Prostate gland (tissue), 2 donors: ENCODE results near the gene PHACTR2.

Experiments used
- POLR2A ChIP-seq: fragments of 450-650 bp; IDR thresholded peaks from one replicate; pipeline ENCODE4 v1.6.1; 2016; ENCODE audit warnings: antibody characterized with exemption, mild to moderate bottlenecking
- POLR2AphosphoS5 ChIP-seq: sonication (generic); formaldehyde crosslinking; IDR thresholded peaks from one replicate; pipeline ENCODE4 v1.6.1; 2017; ENCODE audit warnings: antibody characterized with exemption
- TF ChIP-seq, protein P1 (sequence below), 4 experiments: fragments of 200-600 bp in 2 of 4; fragments of 450-650 bp in 2 of 4; sonication (generic) in 2 of 4; IDR thresholded peaks; 1 replicate in 3 of 4; 2 replicates in 1 of 4; pipeline ENCODE4 v1.5.1; 2016 to 2019; ENCODE audit warnings: antibody characterized with exemption in 4 of 4, mild to moderate bottlenecking in 2 of 4, moderate library complexity in 2 of 4

DNA sequence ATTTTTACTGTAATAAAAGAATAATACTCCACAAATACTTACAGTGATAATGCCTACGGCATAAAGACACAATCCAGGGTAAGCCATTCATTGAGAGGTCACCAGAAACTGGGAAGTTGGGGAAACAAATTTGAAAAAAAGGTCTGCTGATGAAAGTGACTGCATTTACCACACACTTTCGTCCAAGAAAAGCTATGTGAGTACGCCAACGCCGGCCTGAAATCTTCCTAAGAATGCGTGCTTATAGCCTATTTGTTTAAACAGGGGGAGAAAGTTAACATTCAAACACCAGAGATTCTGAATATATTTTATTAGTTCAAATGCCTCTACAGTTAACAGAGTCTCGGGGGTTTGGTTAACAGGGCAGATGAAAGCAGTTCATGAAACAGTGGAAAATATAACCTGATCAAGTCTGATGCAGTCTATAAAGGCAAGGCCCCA, 164.7 kb downstream of the PHACTR2 start:
- no peak for TF ChIP-seq POLR2AphosphoS5
- no peak for TF ChIP-seq POLR2A
- TF ChIP-seq, protein P1, sequence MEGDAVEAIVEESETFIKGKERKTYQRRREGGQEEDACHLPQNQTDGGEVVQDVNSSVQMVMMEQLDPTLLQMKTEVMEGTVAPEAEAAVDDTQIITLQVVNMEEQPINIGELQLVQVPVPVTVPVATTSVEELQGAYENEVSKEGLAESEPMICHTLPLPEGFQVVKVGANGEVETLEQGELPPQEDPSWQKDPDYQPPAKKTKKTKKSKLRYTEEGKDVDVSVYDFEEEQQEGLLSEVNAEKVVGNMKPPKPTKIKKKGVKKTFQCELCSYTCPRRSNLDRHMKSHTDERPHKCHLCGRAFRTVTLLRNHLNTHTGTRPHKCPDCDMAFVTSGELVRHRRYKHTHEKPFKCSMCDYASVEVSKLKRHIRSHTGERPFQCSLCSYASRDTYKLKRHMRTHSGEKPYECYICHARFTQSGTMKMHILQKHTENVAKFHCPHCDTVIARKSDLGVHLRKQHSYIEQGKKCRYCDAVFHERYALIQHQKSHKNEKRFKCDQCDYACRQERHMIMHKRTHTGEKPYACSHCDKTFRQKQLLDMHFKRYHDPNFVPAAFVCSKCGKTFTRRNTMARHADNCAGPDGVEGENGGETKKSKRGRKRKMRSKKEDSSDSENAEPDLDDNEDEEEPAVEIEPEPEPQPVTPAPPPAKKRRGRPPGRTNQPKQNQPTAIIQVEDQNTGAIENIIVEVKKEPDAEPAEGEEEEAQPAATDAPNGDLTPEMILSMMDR (IDR thresholded peaks at IDR 0.05), result peak in 1 of 4 experiments; percentile 1
